Hematopoietic multipotent progenitor cell treated with erythropoietin and hydrocortisone succinate and interleukin-3 and kit ligand, for 15 days (in vitro differentiated cells): Measurements from ENCODE around the gene SLC30A2.
"Not testable (repeated sequence)": the region's sequence is repeated elsewhere in the genome, so short reads cannot be mapped to it uniquely, and the experiment has no call there.

ENCODE experiments used
- DNase-seq: peaks from one replicate; pipeline ENCODE4 v3.0.0-alpha.2; 2015; ENCODE audit warnings: low spot score

SLC30A2 gene

GRCh38 chr1:26045722-26046245, at the start of gene SLC30A2:
Gene SLC30A2, minus strand, starts transcription at chr1:26046118. Its CDS starts 222 bp downstream, at chr1:26045896.
- no peak for DNase-seq

GRCh38 chr1:26094677-26095383, 48.9 kb upstream of the SLC30A2 start:
- DNase-seq: no peak

- no peak for DNase-seq
Observed at GRCh38 chr1:26094076-26094669, 48.3 kb upstream of the SLC30A2 start.

GRCh38 chr1:26093569-26093968, 47.7 kb upstream of the SLC30A2 start:
- DNase-seq: not testable (repeated sequence)

- no peak for DNase-seq
Observed at GRCh38 chr1:26092422-26092821, 46.5 kb upstream of the SLC30A2 start.

GRCh38 chr1:26090893-26091292, 45.0 kb upstream of the SLC30A2 start:
- DNase-seq: no peak

GRCh38 chr1:26089125-26089524, 43.2 kb upstream of the SLC30A2 start:
- no peak for DNase-seq

- DNase-seq: no peak
Observed at GRCh38 chr1:26084844-26085243, 38.9 kb upstream of the SLC30A2 start.

- DNase-seq: no peak
Observed at GRCh38 chr1:26084091-26084561, 38.2 kb upstream of the SLC30A2 start.

GRCh38 chr1:26083208-26083607, 37.3 kb upstream of the SLC30A2 start:
- no peak for DNase-seq

GRCh38 chr1:26082020-26082350, 36.1 kb upstream of the SLC30A2 start:
- no peak for DNase-seq

- no peak for DNase-seq
Observed at GRCh38 chr1:26081267-26082019, 35.5 kb upstream of the SLC30A2 start.

GRCh38 chr1:26079960-26080814, 34.3 kb upstream of the SLC30A2 start:
- no peak for DNase-seq

- no peak for DNase-seq
Observed at GRCh38 chr1:26079178-26079563, 33.3 kb upstream of the SLC30A2 start.

GRCh38 chr1:26078286-26079177, 32.6 kb upstream of the SLC30A2 start:
- DNase-seq: no peak

- DNase-seq: no peak
Observed at GRCh38 chr1:26077524-26077923, 31.6 kb upstream of the SLC30A2 start.

GRCh38 chr1:26075421-26076144, 29.7 kb upstream of the SLC30A2 start:
- no peak for DNase-seq

- DNase-seq: no peak
Observed at GRCh38 chr1:26072305-26072704, 26.4 kb upstream of the SLC30A2 start.

GRCh38 chr1:26070963-26071342, 25.0 kb upstream of the SLC30A2 start:
- DNase-seq: no peak

GRCh38 chr1:26070296-26070962, 24.5 kb upstream of the SLC30A2 start:
- DNase-seq: peak; percentile 65
